H1 (cell line): ENCODE data around the gene C16orf54. TPM values are rescaled to one million over a fixed set of nuclear protein-coding genes. Genes with fewer than 3 reads are reported as not detected.

Experiments used
- CTCF ChIA-PET: fragments of 300-600 bp; sonication (Branson Sonifier 250); formaldehyde crosslinking; loops from one replicate; lab custom pipeline; 2021; ENCODE audit not compliant: partially characterized antibody; lab: Charles Lee
- POLR2A ChIA-PET: fragments of 300-600 bp; sonication (Branson Sonifier 250); formaldehyde crosslinking; loops from one replicate; lab custom pipeline; 2021; ENCODE audit warnings: inconsistent platforms; ENCODE audit not compliant: partially characterized antibody; lab: Charles Lee
- DNase-seq, 2 experiments: peaks; one replicate each; pipeline versions ENCODE4 v3.0.0 to v3.0.0-alpha.2; 2010 to 2022; ENCODE audit warnings: low spot score in 2 of 2, low read depth in 1 of 2, mixed read lengths in 1 of 2
- FAIRE-seq: peaks from 2 replicates; lab custom pipeline; 2011; peaks lifted over from hg19 to GRCh38; lab: Jason Lieb, UNC
- H2AFZ ChIP-seq: 2 replicates; pipeline ENCODE4 v1.8.1; 2012; ENCODE audit warnings: low read length, inconsistent platforms
- H2AK5ac ChIP-seq: 2 replicates; pipeline ENCODE4 v1.6.1; 2013; ENCODE audit warnings: low read depth, low read length
- H2BK120ac ChIP-seq: replicated peaks from 2 replicates; pipeline ENCODE3; 2013; ENCODE audit warnings: low read depth, low read length, inconsistent platforms
- H2BK12ac ChIP-seq: 2 replicates; pipeline ENCODE4 v1.6.1; 2013; ENCODE audit warnings: low read depth, low read length
- H2BK15ac ChIP-seq: 2 replicates; pipeline ENCODE4 v1.6.1; 2013; ENCODE audit warnings: low read length
- H2BK20ac ChIP-seq: 2 replicates; pipeline ENCODE4 v1.6.1; 2013; ENCODE audit warnings: low read length
- H2BK5ac ChIP-seq: 2 replicates; pipeline ENCODE4 v1.6.1; 2013; ENCODE audit warnings: low read depth, low read length
- H3K14ac ChIP-seq: 2 replicates; pipeline ENCODE4 v1.6.1; 2013; ENCODE audit warnings: inconsistent platforms; ENCODE audit not compliant: insufficient read length
- H3K18ac ChIP-seq: 2 replicates; pipeline ENCODE4 v1.6.1; 2013; ENCODE audit warnings: low read length; ENCODE audit errors: extremely low read depth
- H3K23ac ChIP-seq: 2 replicates; pipeline ENCODE4 v1.6.1; 2013; ENCODE audit warnings: inconsistent platforms; ENCODE audit not compliant: insufficient read length
- H3K23me2 ChIP-seq: 2 replicates; pipeline ENCODE4 v1.6.1; 2013; ENCODE audit warnings: low read depth, low read length
- H3K27ac ChIP-seq: 2 replicates; pipeline ENCODE4 v1.6.1; 2011; ENCODE audit warnings: low read depth, low read length, inconsistent platforms
- H3K27me3 ChIP-seq, 4 experiments: replicated peaks in 1 of 4; 1 replicate in 1 of 4; 2 replicates in 3 of 4; pipeline versions ENCODE4 v1.6.1 to v1.8.1; 2011 to 2013; ENCODE audit warnings: low read length in 3 of 4, mild to moderate bottlenecking in 3 of 4, inconsistent platforms in 2 of 4, mixed read lengths in 2 of 4, moderate library complexity in 1 of 4; ENCODE audit not compliant: control insufficient read depth in 3 of 4, insufficient read depth in 3 of 4; ENCODE audit errors: extremely low read depth in 1 of 4
- H3K36me3 ChIP-seq, 4 experiments: 2 replicates each; pipeline versions ENCODE4 v1.6.1 to v1.8.1; 2011 to 2013; ENCODE audit warnings: mild to moderate bottlenecking in 4 of 4, low read length in 3 of 4, moderate library complexity in 2 of 4, control low read depth in 1 of 4, inconsistent platforms in 1 of 4; ENCODE audit not compliant: insufficient read depth in 4 of 4, control insufficient read depth in 2 of 4
- H3K4ac ChIP-seq: replicated peaks from 2 replicates; pipeline ENCODE3; 2013; ENCODE audit warnings: low read length, low read depth, mixed read lengths, inconsistent platforms; ENCODE audit not compliant: insufficient read length
- H3K4me1 ChIP-seq, 4 experiments: replicated peaks in 1 of 4; 1 replicate in 1 of 4; 2 replicates in 3 of 4; pipeline versions ENCODE4 v1.6.1 to v1.8.1; 2011 to 2013; ENCODE audit warnings: low read length in 3 of 4, inconsistent platforms in 2 of 4, mixed read lengths in 1 of 4; ENCODE audit not compliant: insufficient read depth in 4 of 4, control insufficient read depth in 3 of 4
- H3K4me2 ChIP-seq, 2 experiments: 2 replicates each; pipeline versions ENCODE4 v1.6.1 to v1.8.1; 2011 to 2013; ENCODE audit warnings: low read depth in 2 of 2, low read length in 2 of 2, control low read depth in 1 of 2, inconsistent platforms in 1 of 2, mild to moderate bottlenecking in 1 of 2; ENCODE audit not compliant: insufficient read depth in 1 of 2
- H3K4me3 ChIP-seq, 4 experiments: fragments of 200-600, 300-600 bp in 1 of 4; sonication (generic), shearing (Covaris generic), sonication (Bioruptor Twin) in 1 of 4; 2 replicates each; pipeline versions ENCODE4 v1.5.1 to v1.8.1; 2011 to 2016; ENCODE audit warnings: low read length in 4 of 4, low read depth in 3 of 4, control low read depth in 2 of 4, inconsistent platforms in 2 of 4, mild to moderate bottlenecking in 2 of 4, mixed read lengths in 1 of 4, moderate library complexity in 1 of 4; ENCODE audit not compliant: insufficient read depth in 2 of 4; ENCODE audit errors: extremely low read depth in 1 of 4
- H3K56ac ChIP-seq: replicated peaks from 2 replicates; pipeline ENCODE3; 2013; ENCODE audit warnings: low read depth, mild to moderate bottlenecking, mixed read lengths, low read length, inconsistent platforms; ENCODE audit not compliant: insufficient read length
- H3K79me1 ChIP-seq: 2 replicates; pipeline ENCODE4 v1.6.1; 2013; ENCODE audit warnings: low read depth, low read length, control low read depth
- H3K79me2 ChIP-seq, 2 experiments: 2 replicates each; pipeline versions ENCODE4 v1.6.1 to v1.8.1; 2012 to 2013; ENCODE audit warnings: low read length in 2 of 2, mild to moderate bottlenecking in 2 of 2, inconsistent platforms in 1 of 2; ENCODE audit not compliant: insufficient read depth in 2 of 2, control insufficient read depth in 1 of 2
- H3K9ac ChIP-seq, 4 experiments: replicated peaks in 1 of 4; 1 replicate in 1 of 4; 2 replicates in 3 of 4; pipeline versions ENCODE4 v1.6.1 to v1.8.1; 2011 to 2013; ENCODE audit warnings: low read depth in 3 of 4, low read length in 3 of 4, control low read depth in 2 of 4, mild to moderate bottlenecking in 2 of 4, moderate library complexity in 2 of 4, inconsistent platforms in 1 of 4; ENCODE audit errors: extremely low read depth in 1 of 4
- H3K9me3 ChIP-seq, 2 experiments: 2 replicates each; pipeline versions ENCODE4 v1.6.1 to v1.8.1; 2012 to 2013; ENCODE audit warnings: mild to moderate bottlenecking in 2 of 2, moderate library complexity in 2 of 2, control low read depth in 1 of 2, inconsistent platforms in 1 of 2, low read depth in 1 of 2, low read length in 1 of 2, mixed read lengths in 1 of 2; ENCODE audit not compliant: insufficient read depth in 2 of 2
- H4K20me1 ChIP-seq, 2 experiments: replicated peaks in 1 of 2; 2 replicates each; pipeline versions ENCODE3 to v1.8.1; 2011 to 2013; ENCODE audit warnings: inconsistent platforms in 2 of 2, low read length in 2 of 2, mild to moderate bottlenecking in 1 of 2; ENCODE audit not compliant: insufficient read depth in 2 of 2, control insufficient read depth in 1 of 2
- H4K5ac ChIP-seq: 2 replicates; pipeline ENCODE4 v1.6.1; 2013; ENCODE audit warnings: low read length, low read depth, mixed read lengths, inconsistent platforms; ENCODE audit not compliant: insufficient read length
- H4K8ac ChIP-seq: 2 replicates; pipeline ENCODE4 v1.8.0; 2013; ENCODE audit warnings: mild to moderate bottlenecking, moderate library complexity, low read length, inconsistent platforms; ENCODE audit not compliant: insufficient read depth; ENCODE audit errors: extremely low read depth
- H4K91ac ChIP-seq: replicated peaks from 2 replicates; pipeline ENCODE3; 2013; ENCODE audit warnings: low read length, mixed read lengths, inconsistent platforms; ENCODE audit not compliant: insufficient read length
- BRCA1 ChIP-seq: IDR thresholded peaks from 2 replicates; pipeline ENCODE4 v1.6.1; 2012; ENCODE audit warnings: low read depth, low read length, improper control_type of control experiment
- CEBPB ChIP-seq: IDR thresholded peaks from 2 replicates; pipeline ENCODE4 v1.6.1; 2012; ENCODE audit warnings: low read depth, low read length
- CHD2 ChIP-seq: IDR thresholded peaks from 2 replicates; pipeline ENCODE4 v1.6.1; 2012; ENCODE audit warnings: low read length, improper control_type of control experiment
- GABPA ChIP-seq: IDR thresholded peaks from 2 replicates; pipeline ENCODE4 v1.6.1; 2011; ENCODE audit warnings: mild to moderate bottlenecking, low read length, moderate library complexity, borderline replicate concordance; ENCODE audit not compliant: insufficient read depth
- KDM1A ChIP-seq: fragments of 200-600, 300-600 bp; sonication (generic); IDR thresholded peaks from 2 replicates; pipeline ENCODE4 v1.7.1; 2016; ENCODE audit warnings: mild to moderate bottlenecking, low read length, borderline replicate concordance
- POLR2A ChIP-seq, 2 experiments: IDR thresholded peaks; 1 replicate in 1 of 2; 2 replicates in 1 of 2; pipeline ENCODE4 v1.6.1; 2011; ENCODE audit warnings: low read depth in 2 of 2, low read length in 2 of 2, mild to moderate bottlenecking in 2 of 2; ENCODE audit errors: control extremely low read depth in 1 of 2
- RAD21 ChIP-seq, 2 experiments: IDR thresholded peaks in 1 of 2; conservative IDR thresholded peaks in 1 of 2; 2 replicates each; pipeline ENCODE4 v1.6.1; 2011; ENCODE audit warnings: low read depth in 2 of 2, low read length in 2 of 2, improper control_type of control experiment in 1 of 2, inconsistent platforms in 1 of 2, mild to moderate bottlenecking in 1 of 2, moderate library complexity in 1 of 2
- SUZ12 ChIP-seq: fragments of 200-600 bp; sonication (generic); IDR thresholded peaks from 2 replicates; pipeline ENCODE4 v1.6.1; 2012; ENCODE audit warnings: mild to moderate bottlenecking, inconsistent platforms, low read length, moderate library complexity, mixed read lengths
- WGBS, 2 experiments: shearing (Covaris generic) in 1 of 2; methylation state at CpG; one replicate each; pipeline versions ENCODE4 v1.1.6 to v1.1.7; 2013 to 2015; ENCODE audit warnings: low lambda C conversion rate in 2 of 2, mixed read lengths in 2 of 2, inconsistent platforms in 1 of 2, low coverage in 1 of 2, missing lambda C conversion rate in 1 of 2; ENCODE audit not compliant: insufficient replicate concordance in 2 of 2, insufficient coverage in 1 of 2, insufficient read length in 1 of 2; ENCODE audit errors: extremely low coverage in 1 of 2, missing lambda C conversion rate in 1 of 2; 5-methylcytosine and 5-hydroxymethylcytosine counted together
- polyA plus RNA-seq, 7 experiments: library from polyadenylated mRNA; depleted of rRNA in 3 of 7; stranded (reverse) in 5 of 7; unstranded in 2 of 7; fragments of >200 nt in 5 of 7; fragments of 200-250 nt in 2 of 7; gene quantifications; 1 replicate in 5 of 7; 2 replicates in 1 of 7; 4 replicates in 1 of 7; pipeline versions ENCODE4 v1.2.1 to v1.2.3, GENCODE V29; 2011 to 2013; ENCODE audit warnings: missing spikeins in 2 of 7, mixed read lengths in 2 of 7
- total RNA-seq: library from RNA; stranded (reverse); fragmentation: NEBNext Ultra II Directional; extraction: Animal tissue kit (Norgen Biotek cat#: 25700); gene quantifications from 2 replicates; pipeline ENCODE4 v1.2.1, GENCODE V29; 2021
- TF ChIP-seq, protein P1 (sequence below): IDR thresholded peaks from 2 replicates; pipeline ENCODE4 v1.6.1; 2012; ENCODE audit warnings: inconsistent platforms

C16orf54 gene
- total and polyA plus RNA-seq, 2 of the 8 experiments (the other 6 are each of a cell fraction or from before 2014, with no cell fraction given): not detected

DNA sequence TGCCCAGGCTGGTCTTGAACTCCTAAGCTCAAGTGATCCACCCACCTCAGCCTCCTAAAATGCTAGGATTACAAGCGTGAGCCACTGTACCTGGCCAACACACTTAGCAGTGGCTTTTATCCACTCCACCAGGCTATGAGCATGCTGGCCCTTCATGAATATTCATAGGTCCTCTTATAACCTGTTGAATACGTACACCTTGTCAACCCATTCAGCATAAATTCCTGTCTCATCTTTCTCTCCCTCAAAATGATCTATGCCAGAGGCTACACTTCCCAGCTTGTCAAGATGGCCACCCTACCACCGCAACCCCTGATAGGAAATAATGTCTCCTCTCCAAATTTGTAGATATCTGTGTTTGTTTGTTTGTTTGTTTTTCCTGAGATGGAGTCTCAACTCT lies 21.3 kb upstream of the C16orf54 start:
- no peak overlapping the region for H3K56ac ChIP-seq
- H3K4me1 ChIP-seq: no peaks in the 10 kb centered on the region
- H2BK5ac ChIP-seq: no peak overlapping the region
- no peak overlapping the region for H3K4ac ChIP-seq
- H2AFZ ChIP-seq: no peak overlapping the region
- no peak overlapping the region for H4K5ac ChIP-seq
- no peaks in the 10 kb centered on the region for H3K27me3 ChIP-seq
- no peak overlapping the region for H2BK120ac ChIP-seq
- no peak overlapping the region for H3K4me3 ChIP-seq
- H3K23ac ChIP-seq: no peak overlapping the region
- no peak overlapping the region for H2BK15ac ChIP-seq
- H3K79me1 ChIP-seq: no peaks in the 10 kb centered on the region
- no peaks in the 10 kb centered on the region for H4K20me1 ChIP-seq
- no peak overlapping the region for H2BK12ac ChIP-seq
- no peak overlapping the region for H3K27ac ChIP-seq
- no peak overlapping the region for H2BK20ac ChIP-seq
- no peaks in the 10 kb centered on the region for H3K9me3 ChIP-seq
- no peaks in the 10 kb centered on the region for H3K23me2 ChIP-seq
- no peaks in the 10 kb centered on the region for H3K79me2 ChIP-seq
- no peak overlapping the region for H2AK5ac ChIP-seq
- H3K9ac ChIP-seq: no peak overlapping the region
- H3K36me3 ChIP-seq: no peaks in the 10 kb centered on the region
- H3K18ac ChIP-seq: no peak overlapping the region
- DNase-seq: no peak
- CTCF ChIA-PET: interaction anchor here (0.8 to 4.8 kb wide), 3 partner anchors 23 to 61 kb away, joined by 3 to 17 read pairs (median 3); partner anchors contain the start of gene KIF22
- no peak overlapping the region for H3K14ac ChIP-seq
- FAIRE-seq: no peak
- no peak overlapping the region for H3K4me2 ChIP-seq
- H4K91ac ChIP-seq: no peak overlapping the region
- POLR2A ChIA-PET: interaction anchor here (0.6 to 1.7 kb wide), 7 partner anchors 10 to 57 kb away, joined by 3 to 5 read pairs (median 4); partner anchors contain the start of gene ZG16
- WGBS, 2 experiments: 83% methylated on average over 3 of the region's 3 CpGs; no CpG with 5 or more reads in 1 of the 2 experiments
- H4K8ac ChIP-seq: no peak overlapping the region
- TF ChIP-seq, protein P1, sequence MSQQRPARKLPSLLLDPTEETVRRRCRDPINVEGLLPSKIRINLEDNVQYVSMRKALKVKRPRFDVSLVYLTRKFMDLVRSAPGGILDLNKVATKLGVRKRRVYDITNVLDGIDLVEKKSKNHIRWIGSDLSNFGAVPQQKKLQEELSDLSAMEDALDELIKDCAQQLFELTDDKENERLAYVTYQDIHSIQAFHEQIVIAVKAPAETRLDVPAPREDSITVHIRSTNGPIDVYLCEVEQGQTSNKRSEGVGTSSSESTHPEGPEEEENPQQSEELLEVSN: no peak
- TF ChIP-seq POLR2A (IDR thresholded peaks at IDR 0.05; ENCODE audit: control extremely low read depth in 1 of 2, low read depth in 2 of 2, low read length in 2 of 2) (no peak), RAD21 (IDR thresholded peaks at IDR 0.05 in 1 of 2, conservative IDR thresholded peaks at IDR 0.05 in 1 of 2; ENCODE audit: low read depth in 2 of 2, low read length in 2 of 2) (no peak), CEBPB (no peak), KDM1A (no peak), BRCA1 (no peak), GABPA (no peak), CHD2 (no peak), SUZ12 (no peak)
